ENCODE measurements around the gene WNK1.

WNK1 gene

GRCh38 chr12:951176-951575 is 198.8 kb downstream of the WNK1 start:
- in situ Hi-C loops (cut with HindIII; ENCODE audit: low sequenced_read_pairs) = no loop called here
- no peak for TF ChIP-seq CTCF (IDR thresholded peaks at IDR 0.05; ENCODE audit: low read depth, low read length)
- H3K4me3 ChIP-seq (ENCODE audit: low read depth, low read length) = no peak overlapping the region
- DNase-seq (ENCODE audit: low read depth, low spot score) = no peak

GRCh38 chr12:953776-954175 is 201.4 kb downstream of the WNK1 start:
- in situ Hi-C loops (cut with HindIII; ENCODE audit: low sequenced_read_pairs) = no loop called here
- no peak overlapping the region for H3K4me3 ChIP-seq (ENCODE audit: low read depth, low read length)
- TF ChIP-seq CTCF (IDR thresholded peaks at IDR 0.05; ENCODE audit: low read depth, low read length) = no peak
- peak; percentile 27 for DNase-seq (ENCODE audit: low read depth, low spot score)

GRCh38 chr12:954741-955140 is 202.4 kb downstream of the WNK1 start:
- no peak for TF ChIP-seq CTCF (IDR thresholded peaks at IDR 0.05; ENCODE audit: low read depth, low read length)
- in situ Hi-C loops (cut with HindIII; ENCODE audit: low sequenced_read_pairs) = no loop called here
- H3K4me3 ChIP-seq (ENCODE audit: low read depth, low read length) = no peak overlapping the region
- no peak for DNase-seq (ENCODE audit: low read depth, low spot score)

GRCh38 chr12:955939-956338 is 203.6 kb downstream of the WNK1 start:
- in situ Hi-C loops (cut with HindIII; ENCODE audit: low sequenced_read_pairs) = no loop called here
- no peak overlapping the region for H3K4me3 ChIP-seq (ENCODE audit: low read depth, low read length)
- no peak for TF ChIP-seq CTCF (IDR thresholded peaks at IDR 0.05; ENCODE audit: low read depth, low read length)
- DNase-seq (ENCODE audit: low read depth, low spot score) = no peak

- in situ Hi-C loops (cut with HindIII; ENCODE audit: low sequenced_read_pairs) = no loop called here
- DNase-seq (ENCODE audit: low read depth, low spot score) = peak; percentile 22
- no peak for TF ChIP-seq CTCF (IDR thresholded peaks at IDR 0.05; ENCODE audit: low read depth, low read length)
- no peak overlapping the region for H3K4me3 ChIP-seq (ENCODE audit: low read depth, low read length)
Measured at GRCh38 chr12:958588-959123, 206.3 kb downstream of the WNK1 start.

Measured in astrocyte of the spinal cord (primary cell).